D721Med (cell line): ENCODE data around the gene CYP2C19.
"Not testable (repeated sequence)": the region's sequence is repeated elsewhere in the genome, so short reads cannot be mapped to it uniquely, and the experiment has no call there.

ENCODE experiments used
- DNase-seq: peaks from one replicate; pipeline ENCODE4 v3.0.0; 2011; ENCODE audit warnings: low spot score; ENCODE audit not compliant: insufficient read length
- FAIRE-seq: peaks from 2 replicates; lab custom pipeline; 2011; peaks lifted over from hg19 to GRCh38; lab: Jason Lieb, UNC
- CTCF ChIP-seq: IDR thresholded peaks from 2 replicates; pipeline ENCODE4 v1.5.1; 2012; ENCODE audit warnings: mild to moderate bottlenecking, control low read depth; ENCODE audit not compliant: insufficient read depth; ENCODE audit errors: missing control alignments

Gene CYP2C19

DNA sequence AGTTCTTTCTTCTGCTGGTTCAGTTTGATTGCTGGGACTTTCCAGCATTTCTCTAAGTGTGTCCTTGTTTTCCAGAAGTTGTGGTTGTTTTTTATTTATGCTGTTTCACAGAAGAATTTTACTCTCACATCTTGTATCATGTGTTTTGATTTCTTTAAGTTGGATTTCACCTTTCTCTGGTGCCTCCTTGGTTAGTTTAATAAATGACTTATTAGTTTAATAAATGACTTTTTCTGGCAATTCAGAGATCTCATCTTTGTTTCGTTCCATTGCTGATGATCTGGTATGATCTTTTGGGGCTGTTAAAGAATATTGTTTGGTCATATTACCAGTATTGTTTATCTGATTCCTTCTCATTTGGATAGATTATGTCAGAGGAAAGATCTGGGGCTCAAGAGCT, 116.2 kb downstream of the CYP2C19 start:
- FAIRE-seq (no peak), DNase-seq (no peak)
- no peak for TF ChIP-seq CTCF

DNA sequence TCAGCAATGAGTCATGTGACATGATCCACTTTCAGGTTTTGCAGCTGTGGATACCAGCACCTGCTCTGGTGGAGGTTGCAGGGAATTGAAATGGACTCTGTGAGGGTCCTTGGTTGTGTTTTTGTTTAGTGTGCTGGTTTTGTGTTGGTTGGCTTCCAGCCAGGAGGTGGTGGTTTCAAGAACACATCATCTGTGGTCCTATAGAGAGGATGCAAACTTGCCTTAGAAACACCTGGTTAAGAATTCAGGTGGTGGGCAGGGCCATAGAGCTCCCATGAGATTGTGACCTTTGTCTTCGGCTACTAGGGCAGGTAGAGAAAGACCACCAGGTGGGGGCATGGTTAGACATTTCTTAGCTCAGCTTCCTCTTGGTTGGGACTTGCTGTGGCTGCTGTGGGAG, 116.7 kb downstream of the CYP2C19 start:
- TF ChIP-seq CTCF: no peak
- no peak for DNase-seq
- no peak for FAIRE-seq

- TF ChIP-seq CTCF: no peak
- DNase-seq (no peak), FAIRE-seq (no peak)
These were observed 126.6 kb downstream of the CYP2C19 start for GRCh38 chr10:94889123-94889522.

- no peak for FAIRE-seq
- TF ChIP-seq CTCF: no peak
- DNase-seq: no peak
These were observed 128.0 kb downstream of the CYP2C19 start for GRCh38 chr10:94890264-94891022.

DNA sequence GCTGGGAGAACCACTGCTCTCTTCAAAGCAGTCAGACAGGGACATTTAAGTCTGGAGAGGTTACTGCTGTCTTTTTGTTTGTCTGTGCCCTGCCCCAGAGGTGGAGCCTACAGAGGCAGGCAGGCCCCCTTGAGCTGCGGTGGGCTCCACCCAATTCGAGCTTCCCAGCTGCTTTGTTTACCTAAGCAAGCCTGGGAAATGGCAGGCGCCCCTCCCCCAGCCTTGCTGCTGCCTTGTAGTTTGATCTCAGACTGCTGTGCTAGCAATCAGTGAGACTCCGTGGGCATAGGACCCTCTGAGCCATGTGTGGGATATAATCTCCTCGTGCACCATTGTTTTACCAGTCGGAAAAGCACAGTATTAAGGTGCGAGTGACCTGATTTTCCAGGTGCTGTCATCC, 135.9 kb downstream of the CYP2C19 start:
- not testable (repeated sequence) for DNase-seq

DNA sequence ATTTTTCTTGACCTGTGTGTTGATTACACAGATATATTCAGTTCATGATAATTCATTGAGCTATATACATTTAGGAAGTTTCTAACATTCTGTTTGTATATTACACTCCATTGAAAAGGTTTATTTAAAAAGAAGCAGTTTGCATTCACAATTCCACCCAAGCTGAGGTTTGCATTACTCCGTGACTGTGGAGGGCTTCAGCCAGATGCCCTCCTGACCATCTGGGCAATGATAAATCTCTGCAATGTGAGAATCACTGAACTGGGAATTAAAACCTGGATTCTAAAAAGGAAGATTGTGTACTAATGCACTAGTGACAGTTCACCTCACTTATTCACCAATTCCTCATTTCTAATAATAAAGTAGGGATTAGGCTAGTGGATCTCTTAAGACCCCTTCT, 139.6 kb downstream of the CYP2C19 start:
- no peak for DNase-seq

More for the DNA sequence above, 135.9 kb downstream of the CYP2C19 start:
- FAIRE-seq: not testable (repeated sequence)

DNA sequence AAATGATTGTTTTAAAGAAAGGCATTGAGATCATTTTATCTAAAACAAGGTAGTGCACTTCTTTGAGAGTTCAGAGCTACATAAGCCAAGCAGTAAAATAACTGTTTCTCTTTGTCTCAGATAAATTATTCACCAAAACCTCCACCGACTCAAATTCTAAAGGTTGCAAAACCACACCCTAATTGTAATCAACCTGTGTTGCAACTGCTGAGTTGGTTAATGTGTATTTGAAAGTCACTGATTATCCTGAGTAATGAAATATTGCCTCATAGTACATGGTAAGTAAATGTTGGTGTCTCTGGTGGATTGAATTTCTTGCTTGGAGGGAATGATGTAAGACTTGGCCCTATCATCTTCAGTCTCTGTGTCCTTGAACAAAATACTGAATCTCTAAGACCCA, 140.1 kb downstream of the CYP2C19 start:
- no peak for DNase-seq
- no peak for FAIRE-seq
- TF ChIP-seq CTCF: no peak

More for the DNA sequence above, 139.6 kb downstream of the CYP2C19 start:
- FAIRE-seq: no peak
- TF ChIP-seq CTCF: no peak
